Measurements from ENCODE around the gene CFAP77.

Gene CFAP77

DNA sequence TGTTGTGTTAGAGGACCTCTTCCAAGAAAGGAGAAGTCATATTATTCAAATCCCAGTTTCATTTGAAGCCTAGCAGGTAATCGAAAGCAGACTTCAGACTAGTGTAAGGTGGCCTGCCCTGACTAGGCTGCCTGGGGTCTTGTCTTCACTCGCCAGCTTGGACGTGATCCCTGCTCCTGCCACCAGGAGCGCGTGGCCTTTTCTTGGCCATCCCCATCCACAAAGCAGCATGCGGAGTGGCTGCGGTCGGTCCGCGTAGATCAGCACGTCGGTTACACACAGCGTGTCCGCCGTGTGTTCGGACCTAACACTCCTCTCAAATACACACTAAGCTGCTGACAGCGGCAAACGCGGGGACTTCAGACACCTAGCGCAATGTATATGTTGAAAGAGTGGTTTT lies 37.3 kb downstream of the CFAP77 start:
- H3K9me3 Mint-ChIP-seq = no peaks in the 10 kb centered on the region
- no peak overlapping the region for H3K4me3 Mint-ChIP-seq
- no peak overlapping the region for H3K27ac Mint-ChIP-seq
- peaks cover 3% of the 10 kb centered on the region for H3K4me1 Mint-ChIP-seq (ENCODE audit: low read depth)
- DNase-seq (ENCODE audit: low spot score) = no peak
- peaks cover 41% of the 10 kb centered on the region for H3K27me3 Mint-ChIP-seq (ENCODE audit: low read depth)
- H3K36me3 Mint-ChIP-seq (ENCODE audit: low read depth) = no peaks in the 10 kb centered on the region

DNA sequence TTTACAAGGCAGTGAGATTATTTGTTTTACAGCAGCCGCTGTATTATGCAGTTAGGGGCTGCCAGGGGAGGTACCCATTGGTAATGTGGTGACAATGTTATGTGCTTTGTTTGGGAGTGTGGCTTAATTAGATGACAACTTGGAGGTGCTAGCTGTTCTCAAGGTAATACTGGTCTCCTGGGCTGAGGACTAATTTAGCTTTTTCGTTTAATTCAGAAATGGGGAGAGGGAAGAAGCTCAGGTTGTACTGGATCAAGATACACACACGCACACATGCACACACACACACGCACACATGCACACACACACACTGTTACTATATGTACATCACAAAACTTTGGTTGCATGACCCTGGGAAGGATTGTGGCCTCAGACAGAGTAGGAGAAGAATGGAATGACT lies 37.9 kb downstream of the CFAP77 start:
- Mint-ChIP-seq H3K4me1 (ENCODE audit: low read depth) (peaks cover 3% of the 10 kb centered on the region), H3K27me3 (ENCODE audit: low read depth) (peaks cover 38% of the 10 kb centered on the region), H3K27ac (no peak overlapping the region), H3K36me3 (ENCODE audit: low read depth) (no peaks in the 10 kb centered on the region), H3K9me3 (no peaks in the 10 kb centered on the region), H3K4me3 (no peak overlapping the region)
- no peak for DNase-seq (ENCODE audit: low spot score)

DNA sequence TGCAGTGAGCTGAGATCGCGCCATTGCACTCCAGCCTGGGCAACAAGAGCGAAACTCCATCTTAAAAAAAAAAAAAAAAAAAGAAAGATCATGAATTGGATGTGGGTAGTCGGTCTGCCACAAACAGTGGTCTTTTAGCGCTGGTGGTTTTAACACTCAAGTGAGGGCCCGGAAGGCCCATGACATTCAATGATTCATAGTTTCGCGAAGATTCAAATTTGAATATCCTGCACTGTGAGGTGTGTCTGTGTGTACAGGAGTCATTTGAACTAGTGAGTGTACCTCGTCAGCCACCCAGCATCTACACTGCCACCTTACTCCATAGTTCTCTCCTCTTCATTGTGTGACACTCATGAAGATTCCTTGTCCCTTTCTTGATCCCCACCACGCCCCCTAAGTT lies 41.3 kb downstream of the CFAP77 start:
- no peak overlapping the region for H3K27ac Mint-ChIP-seq
- no peaks in the 10 kb centered on the region for H3K36me3 Mint-ChIP-seq (ENCODE audit: low read depth)
- H3K4me3 Mint-ChIP-seq = no peak overlapping the region
- peaks cover 3% of the 10 kb centered on the region for H3K4me1 Mint-ChIP-seq (ENCODE audit: low read depth)
- DNase-seq (ENCODE audit: low spot score) = peak; percentile 6
- peaks cover 29% of the 10 kb centered on the region for H3K27me3 Mint-ChIP-seq (ENCODE audit: low read depth)
- H3K9me3 Mint-ChIP-seq = no peaks in the 10 kb centered on the region

DNA sequence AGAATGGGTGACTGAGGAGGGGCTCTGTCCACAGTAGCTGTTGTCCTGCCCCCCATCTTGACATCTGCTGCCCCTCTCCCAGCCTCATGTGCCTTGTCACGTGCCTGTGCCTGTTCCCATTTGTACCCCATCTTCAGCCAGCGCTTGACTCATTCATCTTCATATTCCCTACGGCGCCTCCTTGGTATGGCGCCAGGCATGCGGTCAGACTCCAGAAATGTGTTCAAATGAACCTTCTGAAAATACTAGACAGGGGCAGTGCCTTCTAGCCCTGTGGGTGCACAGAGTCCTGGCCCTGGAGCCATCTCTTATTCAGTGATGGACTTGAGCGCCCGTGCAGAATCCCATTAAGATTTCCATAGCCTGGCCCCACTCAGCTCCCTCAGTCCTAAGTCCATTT lies 46.2 kb downstream of the CFAP77 start:
- Mint-ChIP-seq H3K36me3 (ENCODE audit: low read depth) (no peaks in the 10 kb centered on the region), H3K27ac (no peak overlapping the region), H3K4me3 (no peak overlapping the region), H3K9me3 (no peaks in the 10 kb centered on the region), H3K27me3 (ENCODE audit: low read depth) (peaks cover 9% of the 10 kb centered on the region), H3K4me1 (ENCODE audit: low read depth) (no peaks in the 10 kb centered on the region)
- no peak for DNase-seq (ENCODE audit: low spot score)

DNA sequence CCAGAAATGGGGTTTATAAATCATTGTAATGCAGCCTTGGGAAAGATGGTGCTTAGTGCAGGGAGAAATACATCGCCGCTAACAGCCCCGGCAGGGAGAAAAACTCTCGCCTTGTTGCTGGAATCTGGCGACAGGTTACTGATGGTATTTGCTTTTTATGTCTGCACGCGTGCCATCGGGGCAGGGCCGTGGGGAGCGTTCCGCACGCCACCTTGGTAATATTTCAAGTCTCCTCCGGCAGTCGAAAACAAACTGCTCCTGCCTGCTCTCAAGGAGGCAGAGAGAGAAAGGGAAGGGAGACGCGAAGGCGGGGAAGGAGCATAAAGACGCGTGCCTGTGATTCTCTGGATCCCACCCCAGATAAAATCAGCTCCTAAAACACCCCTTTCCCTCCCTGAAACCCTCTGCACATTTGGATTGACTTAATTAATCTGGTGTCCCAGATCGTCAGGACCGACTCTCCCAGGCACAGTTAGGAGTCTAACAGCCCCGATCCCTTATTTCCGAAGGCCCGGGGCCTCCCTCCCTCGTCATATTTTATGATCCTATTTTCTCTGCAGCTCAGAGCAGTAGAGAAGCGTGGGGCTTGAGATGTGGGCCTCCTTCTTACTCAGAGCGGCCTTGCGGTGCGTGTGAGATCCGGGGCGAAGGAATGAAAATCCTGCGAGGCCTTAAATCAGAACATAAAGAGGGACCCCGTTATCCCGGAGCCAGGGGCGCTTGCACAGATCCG lies 47.7 kb downstream of the CFAP77 start:
- H3K27ac Mint-ChIP-seq = no peak overlapping the region
- DNase-seq (ENCODE audit: low spot score) = no peak
- no peak overlapping the region for H3K4me3 Mint-ChIP-seq
- H3K36me3 Mint-ChIP-seq (ENCODE audit: low read depth) = no peaks in the 10 kb centered on the region
- peaks cover 5% of the 10 kb centered on the region for H3K27me3 Mint-ChIP-seq (ENCODE audit: low read depth)
- H3K9me3 Mint-ChIP-seq = no peaks in the 10 kb centered on the region
- H3K4me1 Mint-ChIP-seq (ENCODE audit: low read depth) = no peaks in the 10 kb centered on the region

DNA sequence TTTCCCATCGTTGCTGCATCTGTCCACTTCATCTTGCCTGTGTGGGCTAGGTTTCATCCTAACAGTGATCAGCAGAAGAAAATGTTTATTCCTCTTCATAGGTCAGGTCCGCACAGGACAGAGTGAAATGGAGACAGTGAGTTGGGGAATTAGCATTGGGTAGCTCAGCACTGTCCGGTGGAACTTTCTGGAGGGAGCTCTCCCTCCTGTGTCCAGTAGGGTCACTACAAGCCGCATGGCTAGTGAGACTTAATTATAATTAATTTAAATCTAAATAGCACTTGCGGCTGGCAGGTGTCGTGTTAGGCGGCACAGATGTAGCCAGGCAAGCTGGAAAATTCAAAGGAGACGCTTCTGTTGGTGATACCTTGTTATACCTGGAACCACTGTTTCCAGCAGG lies 48.4 kb downstream of the CFAP77 start:
- Mint-ChIP-seq H3K4me1 (ENCODE audit: low read depth) (no peaks in the 10 kb centered on the region), H3K9me3 (no peaks in the 10 kb centered on the region), H3K27me3 (ENCODE audit: low read depth) (peaks cover 5% of the 10 kb centered on the region), H3K27ac (no peak overlapping the region), H3K4me3 (no peak overlapping the region), H3K36me3 (ENCODE audit: low read depth) (no peaks in the 10 kb centered on the region)
- DNase-seq (ENCODE audit: low spot score) = no peak

DNA sequence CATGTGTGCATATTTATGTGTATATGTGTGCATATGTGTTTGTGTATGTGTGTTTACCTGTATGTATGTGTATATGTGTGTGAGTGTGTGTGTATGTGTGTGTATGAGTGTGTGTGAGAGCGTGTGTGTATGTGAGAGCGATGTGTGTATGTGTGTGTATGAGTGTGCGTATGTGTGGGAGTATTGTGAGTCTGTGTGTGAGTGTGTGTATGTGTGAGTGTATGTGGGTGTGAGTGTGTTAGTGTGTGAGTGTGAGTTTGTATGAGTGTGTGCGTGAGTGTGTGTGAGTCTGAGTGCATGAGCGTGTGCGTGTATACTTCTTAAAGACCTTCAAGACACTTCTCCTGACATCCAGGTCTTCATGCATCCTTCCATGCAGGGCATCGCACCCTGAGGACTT lies 49.6 kb downstream of the CFAP77 start:
- Mint-ChIP-seq H3K36me3 (ENCODE audit: low read depth) (no peaks in the 10 kb centered on the region), H3K9me3 (no peaks in the 10 kb centered on the region), H3K4me1 (ENCODE audit: low read depth) (no peaks in the 10 kb centered on the region), H3K27me3 (ENCODE audit: low read depth) (peaks cover 1% of the 10 kb centered on the region), H3K27ac (no peak overlapping the region), H3K4me3 (no peak overlapping the region)
- DNase-seq (ENCODE audit: low spot score) = no peak

DNA sequence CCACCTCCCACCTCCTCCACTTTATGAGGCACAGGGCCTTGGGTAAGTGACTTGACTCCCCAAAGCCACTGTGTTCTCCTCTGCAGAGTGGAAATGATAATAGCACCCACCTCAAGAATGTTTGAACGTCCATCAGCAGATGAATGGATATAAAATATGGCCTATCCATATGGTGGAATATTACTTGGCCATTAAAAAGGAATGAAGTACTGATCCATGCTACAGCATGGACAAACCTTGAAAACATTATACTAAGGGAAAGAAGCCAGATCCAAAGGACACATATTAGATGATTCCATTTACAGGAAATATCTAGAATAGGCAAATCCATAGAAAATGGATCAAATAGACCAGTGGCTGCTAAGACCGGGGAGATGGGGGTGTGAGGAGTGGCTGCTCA lies 50.2 kb downstream of the CFAP77 start:
- Mint-ChIP-seq H3K27ac (no peak overlapping the region), H3K9me3 (no peaks in the 10 kb centered on the region), H3K4me3 (no peak overlapping the region), H3K4me1 (ENCODE audit: low read depth) (no peaks in the 10 kb centered on the region), H3K36me3 (ENCODE audit: low read depth) (no peaks in the 10 kb centered on the region), H3K27me3 (ENCODE audit: low read depth) (peaks cover under 1% of the 10 kb centered on the region)
- no peak for DNase-seq (ENCODE audit: low spot score)

DNA sequence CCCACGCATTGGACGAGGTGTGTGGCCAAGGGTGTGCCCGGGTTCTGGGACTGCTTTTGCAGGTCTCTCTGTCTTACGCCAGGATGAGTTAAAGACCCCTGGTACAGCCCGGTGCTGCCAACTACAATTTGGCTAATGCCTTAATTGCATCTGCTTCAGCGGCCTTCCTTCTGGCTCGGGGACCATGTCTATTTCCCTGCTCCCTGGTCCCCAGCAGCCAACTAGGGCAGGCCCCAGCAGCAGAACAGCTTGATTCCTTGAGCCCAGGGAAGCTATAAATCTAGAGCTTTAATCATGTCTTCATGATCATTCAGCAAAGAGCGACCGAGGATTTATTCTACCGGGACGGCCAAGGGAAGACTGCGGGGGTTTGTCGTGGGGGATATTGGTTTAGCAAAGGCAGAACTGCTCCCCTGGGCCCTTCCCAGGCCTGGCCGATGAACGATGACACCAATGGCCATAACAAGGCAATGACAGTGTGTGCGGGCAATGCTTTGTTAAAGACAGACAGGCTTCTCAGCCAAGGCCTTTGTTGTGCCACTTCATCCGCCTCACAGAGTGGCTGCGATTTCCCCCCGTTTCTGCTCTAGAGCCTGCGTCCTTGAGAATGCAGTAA lies 51.4 kb downstream of the CFAP77 start:
- Mint-ChIP-seq H3K4me3 (no peak overlapping the region), H3K36me3 (ENCODE audit: low read depth) (no peaks in the 10 kb centered on the region), H3K27ac (no peak overlapping the region), H3K9me3 (no peaks in the 10 kb centered on the region), H3K27me3 (ENCODE audit: low read depth) (peaks cover 6% of the 10 kb centered on the region), H3K4me1 (ENCODE audit: low read depth) (no peaks in the 10 kb centered on the region)
- DNase-seq (ENCODE audit: low spot score) = no peak

DNA sequence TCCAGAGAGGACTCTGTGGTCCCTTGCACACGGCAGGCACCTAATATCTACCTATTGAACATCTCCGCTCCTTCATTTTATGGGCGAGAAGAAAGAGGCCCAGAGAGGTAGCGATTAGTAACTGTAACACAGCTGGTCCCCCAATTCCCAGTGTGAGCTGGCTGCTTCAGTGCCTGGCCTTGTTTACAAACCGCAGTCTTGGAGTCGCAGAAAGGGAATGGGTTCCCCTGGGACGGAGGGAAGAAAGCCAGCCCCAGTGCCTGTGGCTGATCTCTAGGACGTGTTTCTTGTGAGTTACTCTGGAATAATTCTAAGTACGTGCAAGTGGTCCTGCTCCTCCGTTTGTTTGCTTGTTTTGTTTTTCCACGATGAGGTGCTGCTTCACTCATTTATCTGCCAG lies 52.0 kb downstream of the CFAP77 start:
- no peaks in the 10 kb centered on the region for H3K36me3 Mint-ChIP-seq (ENCODE audit: low read depth)
- DNase-seq (ENCODE audit: low spot score) = no peak
- H3K4me3 Mint-ChIP-seq = no peak overlapping the region
- H3K27me3 Mint-ChIP-seq (ENCODE audit: low read depth) = peaks cover 6% of the 10 kb centered on the region
- H3K27ac Mint-ChIP-seq = no peak overlapping the region
- no peaks in the 10 kb centered on the region for H3K9me3 Mint-ChIP-seq
- H3K4me1 Mint-ChIP-seq (ENCODE audit: low read depth) = no peaks in the 10 kb centered on the region

DNA sequence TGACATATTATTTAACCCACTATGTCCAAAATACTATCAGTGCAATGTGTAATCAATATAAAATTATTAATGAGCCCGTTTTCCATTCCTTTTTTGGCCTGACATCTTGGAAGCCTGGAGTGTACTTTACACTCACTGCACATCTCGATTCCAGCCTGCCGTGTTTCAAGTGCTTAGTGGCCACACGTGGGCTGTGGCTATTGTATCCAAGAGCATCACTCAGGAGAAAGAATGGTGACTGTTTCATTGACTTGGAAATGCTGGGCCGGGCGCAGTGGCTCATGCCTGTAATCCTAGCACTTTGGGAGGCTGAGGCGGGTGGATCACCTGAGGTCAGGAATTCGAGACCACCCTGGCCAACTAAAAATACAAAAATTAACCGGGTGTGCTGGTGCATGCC lies 54.5 kb downstream of the CFAP77 start:
- H3K9me3 Mint-ChIP-seq = no peaks in the 10 kb centered on the region
- no peak for DNase-seq (ENCODE audit: low spot score)
- H3K27ac Mint-ChIP-seq = no peak overlapping the region
- no peaks in the 10 kb centered on the region for H3K36me3 Mint-ChIP-seq (ENCODE audit: low read depth)
- peaks cover 8% of the 10 kb centered on the region for H3K27me3 Mint-ChIP-seq (ENCODE audit: low read depth)
- no peaks in the 10 kb centered on the region for H3K4me1 Mint-ChIP-seq (ENCODE audit: low read depth)
- H3K4me3 Mint-ChIP-seq = no peak overlapping the region

DNA sequence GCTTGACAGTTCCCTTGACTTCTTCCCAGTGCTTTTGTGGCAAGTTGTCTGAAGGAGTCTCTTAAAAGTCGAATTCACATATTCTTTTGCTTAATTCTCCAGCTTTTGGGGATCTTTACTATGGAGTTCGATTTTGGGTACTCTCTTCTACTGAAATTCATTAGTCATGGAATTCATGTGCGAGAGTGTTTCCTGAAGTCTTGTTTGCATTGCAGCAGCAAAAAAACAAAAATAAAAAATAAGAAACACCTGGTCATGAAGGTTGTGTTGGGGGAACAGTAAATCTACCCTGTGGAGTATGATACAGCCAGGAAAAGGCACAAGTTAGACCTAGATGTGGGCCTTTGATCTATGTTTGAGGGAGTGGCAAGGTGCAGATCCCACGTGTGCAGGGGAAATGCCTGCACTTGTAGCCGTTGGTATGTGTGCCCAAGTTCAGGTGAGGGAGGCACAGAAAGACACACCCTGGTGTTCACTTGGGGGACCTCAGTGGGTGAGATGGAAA lies 55.2 kb downstream of the CFAP77 start:
- no peak for DNase-seq (ENCODE audit: low spot score)
- H3K4me1 Mint-ChIP-seq (ENCODE audit: low read depth) = no peaks in the 10 kb centered on the region
- H3K27ac Mint-ChIP-seq = no peak overlapping the region
- no peak overlapping the region for H3K4me3 Mint-ChIP-seq
- peaks cover 8% of the 10 kb centered on the region for H3K27me3 Mint-ChIP-seq (ENCODE audit: low read depth)
- H3K9me3 Mint-ChIP-seq = no peaks in the 10 kb centered on the region
- H3K36me3 Mint-ChIP-seq (ENCODE audit: low read depth) = no peaks in the 10 kb centered on the region

DNA sequence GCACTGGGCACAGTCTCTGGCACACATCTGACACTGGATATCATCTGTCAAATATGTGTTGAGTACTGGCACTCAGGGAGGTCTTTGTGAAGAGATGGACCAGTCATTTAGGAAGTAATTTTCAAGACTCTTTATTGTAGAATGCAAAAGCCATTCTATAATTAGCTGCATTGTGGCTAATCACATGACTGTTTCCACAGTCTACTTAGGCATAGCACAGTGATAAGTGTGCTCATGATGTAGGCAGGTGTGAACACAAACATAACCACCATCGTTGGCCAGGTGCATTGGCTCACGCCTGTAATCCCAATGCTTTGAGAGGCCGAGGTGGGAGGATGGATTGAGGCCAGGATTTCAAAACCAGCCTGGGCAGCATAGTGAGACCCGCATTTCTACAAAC lies 62.2 kb downstream of the CFAP77 start:
- Mint-ChIP-seq H3K9me3 (no peaks in the 10 kb centered on the region), H3K4me1 (ENCODE audit: low read depth) (no peaks in the 10 kb centered on the region), H3K36me3 (ENCODE audit: low read depth) (no peaks in the 10 kb centered on the region), H3K4me3 (no peak overlapping the region), H3K27me3 (ENCODE audit: low read depth) (peaks cover 14% of the 10 kb centered on the region), H3K27ac (no peak overlapping the region)
- DNase-seq (ENCODE audit: low spot score) = no peak

DNA sequence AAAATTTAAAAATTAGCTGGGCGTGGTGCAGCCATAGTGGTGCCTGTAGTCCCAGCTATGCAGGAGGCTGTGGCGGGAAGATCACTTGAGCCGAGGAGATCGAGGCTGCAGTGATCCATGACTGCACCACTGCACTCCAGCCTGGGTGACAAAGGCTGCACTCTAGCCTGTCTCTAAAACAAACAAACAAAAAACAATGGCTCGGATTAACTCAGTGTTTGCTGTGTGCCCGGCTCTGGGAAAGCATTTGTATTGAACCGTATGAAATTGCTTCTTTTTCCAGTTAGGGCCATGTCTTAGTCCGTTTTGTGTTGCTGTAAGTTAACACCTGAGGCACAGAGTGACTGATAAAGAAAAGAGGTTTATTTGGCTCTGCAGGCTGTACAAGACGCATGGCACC lies 62.6 kb downstream of the CFAP77 start:
- Mint-ChIP-seq H3K9me3 (no peaks in the 10 kb centered on the region), H3K27ac (no peak overlapping the region), H3K4me3 (no peak overlapping the region), H3K4me1 (ENCODE audit: low read depth) (no peaks in the 10 kb centered on the region), H3K36me3 (ENCODE audit: low read depth) (no peaks in the 10 kb centered on the region), H3K27me3 (ENCODE audit: low read depth) (peaks cover 12% of the 10 kb centered on the region)
- DNase-seq (ENCODE audit: low spot score) = no peak

DNA sequence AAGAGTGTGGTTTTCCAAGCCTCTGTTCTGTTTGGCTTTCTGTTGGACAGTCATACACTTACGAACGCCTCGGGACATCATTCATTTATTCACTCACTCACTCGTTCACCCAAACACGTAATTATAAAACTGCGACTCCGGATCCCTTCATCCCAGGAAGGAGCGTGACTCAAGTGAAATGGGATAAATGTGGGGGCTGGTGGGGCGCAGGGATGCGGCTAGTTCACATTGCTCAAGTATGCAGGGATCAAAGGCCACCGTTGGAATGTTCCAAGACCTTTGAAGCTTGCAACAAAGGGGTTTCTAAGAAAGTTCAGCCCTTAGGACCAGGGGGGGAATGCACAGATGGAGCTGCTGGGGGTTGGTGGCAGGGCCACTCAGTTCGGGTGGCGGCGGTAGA lies 64.2 kb downstream of the CFAP77 start:
- H3K4me3 Mint-ChIP-seq = no peak overlapping the region
- no peaks in the 10 kb centered on the region for H3K9me3 Mint-ChIP-seq
- H3K27ac Mint-ChIP-seq = no peak overlapping the region
- no peaks in the 10 kb centered on the region for H3K36me3 Mint-ChIP-seq (ENCODE audit: low read depth)
- DNase-seq (ENCODE audit: low spot score) = no peak
- no peaks in the 10 kb centered on the region for H3K4me1 Mint-ChIP-seq (ENCODE audit: low read depth)
- peaks cover 14% of the 10 kb centered on the region for H3K27me3 Mint-ChIP-seq (ENCODE audit: low read depth)

All from T-helper 2 cell treated with Interferon-gamma antibody and Interleukin-4, amounts not matched to agents 5 μg/mL and 100 μg/mL, for 36 hours (primary cell).